Right lobe of liver (tissue), 4 donors: Measurements from ENCODE around the gene DDIT3.

ENCODE experiments used
- CTCF ChIP-seq, 4 donors: fragments of 200-600 bp in 3 of 4; fragments of 450-650 bp in 1 of 4; IDR thresholded peaks; one replicate each; pipeline versions ENCODE4 v1.5.1 to v1.8.0; 2016 to 2022; ENCODE audit warnings: antibody characterized with exemption in 4 of 4, mild to moderate bottlenecking in 2 of 4
- POLR2A ChIP-seq: fragments of 450-650 bp; IDR thresholded peaks from one replicate; pipeline ENCODE4 v1.6.1; 2017; ENCODE audit warnings: antibody characterized with exemption, mild to moderate bottlenecking
- donor health status: DM: no; HTN: no; CAD: no.
- donor health status: DM: no; HTN: no; CAD: no.
- donor health status: DM: no; HTN: yes; CAD: no.

- TF ChIP-seq CTCF (IDR thresholded peaks at IDR 0.05) (no peak), POLR2A (no peak)
Measured at GRCh38 chr12:57500213-57500612, 20.1 kb downstream of the DDIT3 start.
